GM23338 (cell line): ENCODE data around the gene ZC3H13. TPM values are rescaled to one million over a fixed set of nuclear protein-coding genes. Genes with fewer than 3 reads are reported as not detected.

Source experiments
- ATAC-seq: fragments of 200-7000 bp; cut with Tn5 transposase; 3 replicates; pipeline ENCODE4 v1.9.1; 2020
- DNase-seq: peaks from one replicate; pipeline ENCODE4 v3.0.0-alpha.2; 2015; ENCODE audit warnings: low spot score
- H2AFZ ChIP-seq: fragments of 200-600 bp; sonication (generic); 2 replicates; pipeline ENCODE4 v1.8.0; 2016; ENCODE audit warnings: antibody characterized with exemption, mild to moderate bottlenecking, moderate library complexity
- H3F3A ChIP-seq: fragments of 200-600 bp; sonication (generic); replicated peaks from 2 replicates; pipeline ENCODE4 v1.8.0; 2017; ENCODE audit warnings: antibody characterized with exemption, mixed run types, low read depth
- H3K27ac ChIP-seq: fragments of 200-600 bp; sonication (generic); 2 replicates; pipeline ENCODE4 v1.6.1; 2016; ENCODE audit warnings: low read depth
- H3K27me3 ChIP-seq: fragments of 200-600 bp; sonication (generic); 2 replicates; pipeline ENCODE4 v1.8.0; 2016; ENCODE audit warnings: mild to moderate bottlenecking, mixed run types, moderate library complexity; ENCODE audit not compliant: insufficient read depth
- H3K36me3 ChIP-seq: fragments of 200-600 bp; sonication (generic); 2 replicates; pipeline ENCODE4 v1.8.0; 2016; ENCODE audit warnings: mild to moderate bottlenecking; ENCODE audit not compliant: insufficient read depth
- H3K4me1 ChIP-seq: fragments of 200-600 bp; sonication (generic); 2 replicates; pipeline ENCODE4 v1.8.0; 2016; ENCODE audit warnings: mild to moderate bottlenecking, moderate library complexity; ENCODE audit not compliant: insufficient read depth
- H3K4me2 ChIP-seq: fragments of 200-600 bp; sonication (generic); 2 replicates; pipeline ENCODE4 v1.7.1; 2017; ENCODE audit warnings: mixed run types
- H3K4me3 ChIP-seq: fragments of 200-600 bp; sonication (generic); 2 replicates; pipeline ENCODE4 v1.6.1; 2016; ENCODE audit warnings: mixed run types
- H3K79me2 ChIP-seq: fragments of 200-600 bp; sonication (generic); replicated peaks from 2 replicates; pipeline ENCODE4 v1.8.0; 2017; ENCODE audit warnings: mild to moderate bottlenecking; ENCODE audit not compliant: insufficient read depth
- H3K9me2 ChIP-seq: fragments of 200-600 bp; sonication (generic); 2 replicates; pipeline ENCODE4 v1.8.0; 2017; ENCODE audit not compliant: insufficient read depth
- H4K20me1 ChIP-seq: fragments of 200-600 bp; sonication (generic); replicated peaks from 2 replicates; pipeline ENCODE4 v1.8.0; 2017; ENCODE audit warnings: mild to moderate bottlenecking; ENCODE audit not compliant: insufficient read depth
- H3K27ac Mint-ChIP-seq: 2 replicates; pipeline ENCODE4 v1.8.0; 2020; ENCODE audit warnings: inconsistent platforms, mild to moderate bottlenecking, moderate library complexity, mixed read lengths
- H3K27me3 Mint-ChIP-seq: 3 replicates; pipeline ENCODE4 v1.8.0; 2022; ENCODE audit warnings: low read depth, mild to moderate bottlenecking, moderate library complexity, mixed read lengths, inconsistent platforms; ENCODE audit not compliant: insufficient read depth, poor library complexity
- H3K36me3 Mint-ChIP-seq: 3 replicates; pipeline ENCODE4 v1.8.0; 2021; ENCODE audit warnings: low read depth, mild to moderate bottlenecking, inconsistent platforms, moderate library complexity, mixed read lengths
- H3K4me1 Mint-ChIP-seq: 3 replicates; pipeline ENCODE4 v1.8.0; 2020; ENCODE audit warnings: mild to moderate bottlenecking, inconsistent platforms, mixed read lengths
- H3K4me3 Mint-ChIP-seq: 3 replicates; pipeline ENCODE4 v1.8.0; 2021; ENCODE audit warnings: moderate library complexity, mild to moderate bottlenecking, inconsistent platforms, mixed read lengths
- H3K9me3 Mint-ChIP-seq: 3 replicates; pipeline ENCODE4 v1.8.0; 2020; ENCODE audit warnings: moderate library complexity, mild to moderate bottlenecking, inconsistent platforms, mixed read lengths
- CREB1 ChIP-seq: fragments of 250-450 bp; sonication (Bioruptor Pico); IDR thresholded peaks from 2 replicates; pipeline ENCODE4 v1.5.0; 2020; ENCODE audit warnings: low read depth, mild to moderate bottlenecking, moderate library complexity
- CTCF ChIP-seq, 2 experiments: fragments of 200-600 bp in 1 of 2; sonication (generic) in 1 of 2; conservative IDR thresholded peaks; 2 replicates each; pipeline versions ENCODE4 v1.5.1 to v1.6.1; 2016 to 2017; ENCODE audit warnings: antibody characterized with exemption in 2 of 2, low read depth in 2 of 2, mild to moderate bottlenecking in 2 of 2, moderate library complexity in 1 of 2
- ETS1 ChIP-seq: IDR thresholded peaks from 2 replicates; pipeline ENCODE4 v1.6.1; 2016; ENCODE audit warnings: antibody characterized with exemption
- EZH2 ChIP-seq: fragments of 200-600 bp; sonication (generic); IDR thresholded peaks from one replicate; pipeline ENCODE4 v1.8.0; 2017; ENCODE audit warnings: antibody characterized with exemption, mild to moderate bottlenecking, low read depth; ENCODE audit not compliant: unreplicated experiment
- EZH2phosphoT487 ChIP-seq: fragments of 200-600 bp; sonication (generic); IDR thresholded peaks from one replicate; pipeline ENCODE4 v1.8.1; 2018; ENCODE audit warnings: antibody characterized with exemption; ENCODE audit not compliant: unreplicated experiment
- JUNB ChIP-seq: IDR thresholded peaks from one replicate; pipeline ENCODE4 v1.6.1; 2016; ENCODE audit warnings: antibody characterized with exemption; ENCODE audit not compliant: unreplicated experiment
- NANOG ChIP-seq: IDR thresholded peaks from 2 replicates; pipeline ENCODE4 v1.6.1; 2016; ENCODE audit warnings: antibody characterized with exemption, borderline replicate concordance
- POLR2AphosphoS5 ChIP-seq: IDR thresholded peaks from 2 replicates; pipeline ENCODE4 v1.6.1; 2016; ENCODE audit warnings: antibody characterized with exemption, low read depth
- REST ChIP-seq: IDR thresholded peaks from one replicate; pipeline ENCODE4 v1.6.1; 2018; ENCODE audit warnings: antibody characterized with exemption; ENCODE audit not compliant: unreplicated experiment
- STAT1 ChIP-seq: IDR thresholded peaks from one replicate; pipeline ENCODE4 v1.6.1; 2016; ENCODE audit warnings: antibody characterized with exemption; ENCODE audit not compliant: unreplicated experiment
- ZNF114 ChIP-seq: fragments of 250-450 bp; sonication (Bioruptor Pico); IDR thresholded peaks from 2 replicates; pipeline ENCODE4 v1.5.0; 2020; ENCODE audit warnings: mild to moderate bottlenecking, moderate library complexity
- ZNF331 ChIP-seq: fragments of 250-450 bp; sonication (Bioruptor Pico); IDR thresholded peaks from 2 replicates; pipeline ENCODE4 v1.5.0; 2020; ENCODE audit warnings: low read depth, mild to moderate bottlenecking, moderate library complexity
- ZNF462 ChIP-seq: fragments of 250-450 bp; sonication (Bioruptor Pico); IDR thresholded peaks from 2 replicates; pipeline ENCODE4 v1.5.0; 2020; ENCODE audit warnings: mild to moderate bottlenecking, moderate library complexity
- polyA plus RNA-seq: library from polyadenylated mRNA; unstranded; fragments of >200 nt; fragmentation: Nextera tagmentation; extraction: Ambion mirVana; gene quantifications from 2 replicates; pipeline ENCODE4 v1.2.1, GENCODE V29; 2016
- total RNA-seq: library from RNA; depleted of rRNA; stranded (reverse); fragments of >200 nt; shearing (Covaris generic); gene quantifications from 2 replicates; pipeline ENCODE4 v1.2.3, GENCODE V29; 2014

ZC3H13 gene
- total and polyA plus RNA-seq, 2 experiments from 2014 or later: 39.6 to 125 TPM

GRCh38 chr13:45921162-45921736, 131.3 kb downstream of the ZC3H13 start:
- Histone ChIP-seq H3K79me2 (no peaks in the 10 kb centered on the region), H2AFZ (no peak overlapping the region), H3K4me1 (peaks cover 8% of the 10 kb centered on the region; the same call in 1 of the 2 replicates), H3K9me2 (no peaks in the 10 kb centered on the region; the same call in 1 of the 2 replicates), H3F3A (no peaks in the 10 kb centered on the region), H3K27ac (no peak overlapping the region), H3K4me2 (no peak overlapping the region), H3K4me3 (no peak overlapping the region), H3K36me3 (no peaks in the 10 kb centered on the region), H3K27me3 (no peaks in the 10 kb centered on the region), H4K20me1 (no peaks in the 10 kb centered on the region)
- DNase-seq: no peak
- Mint-ChIP-seq H3K27ac (no peak overlapping the region), H3K4me3 (no peak overlapping the region), H3K9me3 (no peaks in the 10 kb centered on the region), H3K4me1 (peaks cover 4% of the 10 kb centered on the region; the same call in 2 of the 3 replicates), H3K36me3 (no peaks in the 10 kb centered on the region), H3K27me3 (peaks cover 6% of the 10 kb centered on the region)
- ATAC-seq: no peak
- no peak for TF ChIP-seq ZNF462 (CRISPR knock-in tag)
- TF ChIP-seq ZNF114 (CRISPR knock-in tag): no peak
- no peak for TF ChIP-seq EZH2phosphoT487
- no peak for TF ChIP-seq POLR2AphosphoS5
- no peak for TF ChIP-seq CREB1 (CRISPR knock-in tag)
- no peak for TF ChIP-seq STAT1
- no peak for TF ChIP-seq JUNB
- TF ChIP-seq EZH2: no peak
- TF ChIP-seq ETS1: no peak
- no peak for TF ChIP-seq REST
- TF ChIP-seq CTCF (conservative IDR thresholded peaks at IDR 0.05; ENCODE audit: low read depth in 2 of 2): no peak
- no peak for TF ChIP-seq NANOG
- no peak for TF ChIP-seq ZNF331 (CRISPR knock-in tag)
